Measurements from ENCODE around the gene SNED1. TPM values are rescaled to one million over a fixed set of nuclear protein-coding genes. Genes with fewer than 3 reads are reported as not detected.

SNED1 gene
- total RNA-seq, 1 donor from 2014 or later: 34.9 TPM

GRCh38 chr2:241139531-241140444 is 141.4 kb downstream of the SNED1 start:
- ATAC-seq (no peak), DNase-seq (ENCODE audit: low spot score) (no peak)

GRCh38 chr2:241140445-241140840 is 142.0 kb downstream of the SNED1 start:
- DNase-seq (ENCODE audit: low spot score): no peak
- no peak for ATAC-seq

GRCh38 chr2:241141214-241141770 is 142.9 kb downstream of the SNED1 start:
- ATAC-seq (no peak), DNase-seq (ENCODE audit: low spot score) (no peak)

- DNase-seq (ENCODE audit: low spot score): no peak
- no peak for ATAC-seq
These were observed 143.6 kb downstream of the SNED1 start for GRCh38 chr2:241142063-241142462.

GRCh38 chr2:241142593-241142992 is 144.2 kb downstream of the SNED1 start:
- ATAC-seq: no peak
- DNase-seq (ENCODE audit: low spot score): no peak

Other genes with a start within 250 kb of the SNED1 start
- gene KIF1A, start 178.4 kb upstream of the SNED1 start, total RNA-seq: 1.1 TPM
- 1,805 TPM for gene AGXT, start 129.8 kb upstream of the SNED1 start, total RNA-seq
- gene MAB21L4, start 102.5 kb upstream of the SNED1 start, total RNA-seq: 19.3 TPM
- 0.05 TPM for gene CROCC2, start 92.3 kb upstream of the SNED1 start, total RNA-seq
- gene MTERF4, start 103.7 kb downstream of the SNED1 start, total RNA-seq: 15.4 TPM
- 5.0 TPM for gene PASK, start 150.9 kb downstream of the SNED1 start, total RNA-seq
- gene PPP1R7, start 151.8 kb downstream of the SNED1 start, total RNA-seq: 25.6 TPM
- 1.3 TPM for gene ANO7, start 190.1 kb downstream of the SNED1 start, total RNA-seq